Measurements from ENCODE around the gene PORCN. TPM values are rescaled to one million over a fixed set of nuclear protein-coding genes. Genes with fewer than 3 reads are reported as not detected.
"Not testable (repeated sequence)": the region's sequence is repeated elsewhere in the genome, so short reads cannot be mapped to it uniquely, and the experiment has no call there.

The PORCN gene
- total and polyA plus RNA-seq, 9 donors: 7.6 to 13.9 (median 9.9) TPM

DNA sequence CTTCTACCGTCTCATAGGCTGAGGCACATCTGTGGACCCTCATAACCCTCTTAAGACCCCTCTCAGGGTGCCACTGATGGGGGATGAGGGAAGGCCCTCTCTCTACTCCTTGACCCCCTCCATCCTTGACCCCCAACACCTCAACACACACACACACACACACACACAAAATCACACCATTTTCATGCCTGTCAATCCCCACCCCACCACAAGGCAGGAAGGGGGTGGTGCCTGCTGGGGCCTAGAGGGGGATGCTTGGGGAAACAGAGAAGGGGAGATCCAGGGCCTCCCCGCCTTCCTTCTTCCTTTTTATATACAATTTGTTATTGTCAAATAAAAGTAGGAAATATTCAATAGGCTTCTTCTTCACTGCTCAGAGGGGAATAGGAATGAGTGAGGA lies 11.7 kb downstream of the PORCN start:
- H3K4me1 ChIP-seq (ENCODE audit: insufficient read depth): no peaks in the 10 kb centered on the region
- no peaks in the 10 kb centered on the region for H3K27me3 ChIP-seq
- no peaks in the 10 kb centered on the region for H3K9me3 ChIP-seq
- H3K27ac ChIP-seq: no peak overlapping the region
- peak in 1 of 5 donors; percentile 7 for DNase-seq
- no peak overlapping the region for H3K4me3 ChIP-seq
- TF ChIP-seq POLR2A (IDR thresholded peaks at IDR 0.05) (no peak), EP300 (IDR thresholded peaks at IDR 0.05) (no peak)
- TF ChIP-seq, protein P1, sequence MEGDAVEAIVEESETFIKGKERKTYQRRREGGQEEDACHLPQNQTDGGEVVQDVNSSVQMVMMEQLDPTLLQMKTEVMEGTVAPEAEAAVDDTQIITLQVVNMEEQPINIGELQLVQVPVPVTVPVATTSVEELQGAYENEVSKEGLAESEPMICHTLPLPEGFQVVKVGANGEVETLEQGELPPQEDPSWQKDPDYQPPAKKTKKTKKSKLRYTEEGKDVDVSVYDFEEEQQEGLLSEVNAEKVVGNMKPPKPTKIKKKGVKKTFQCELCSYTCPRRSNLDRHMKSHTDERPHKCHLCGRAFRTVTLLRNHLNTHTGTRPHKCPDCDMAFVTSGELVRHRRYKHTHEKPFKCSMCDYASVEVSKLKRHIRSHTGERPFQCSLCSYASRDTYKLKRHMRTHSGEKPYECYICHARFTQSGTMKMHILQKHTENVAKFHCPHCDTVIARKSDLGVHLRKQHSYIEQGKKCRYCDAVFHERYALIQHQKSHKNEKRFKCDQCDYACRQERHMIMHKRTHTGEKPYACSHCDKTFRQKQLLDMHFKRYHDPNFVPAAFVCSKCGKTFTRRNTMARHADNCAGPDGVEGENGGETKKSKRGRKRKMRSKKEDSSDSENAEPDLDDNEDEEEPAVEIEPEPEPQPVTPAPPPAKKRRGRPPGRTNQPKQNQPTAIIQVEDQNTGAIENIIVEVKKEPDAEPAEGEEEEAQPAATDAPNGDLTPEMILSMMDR (IDR thresholded peaks at IDR 0.05): no peak
- no peaks in the 10 kb centered on the region for H3K36me3 ChIP-seq
- intact Hi-C loops (cut with DNase I): no loop called here
- WGBS, 3 donors: 79 to 98% (median 88%) methylated on average over 2 of the region's 2 CpGs

DNA sequence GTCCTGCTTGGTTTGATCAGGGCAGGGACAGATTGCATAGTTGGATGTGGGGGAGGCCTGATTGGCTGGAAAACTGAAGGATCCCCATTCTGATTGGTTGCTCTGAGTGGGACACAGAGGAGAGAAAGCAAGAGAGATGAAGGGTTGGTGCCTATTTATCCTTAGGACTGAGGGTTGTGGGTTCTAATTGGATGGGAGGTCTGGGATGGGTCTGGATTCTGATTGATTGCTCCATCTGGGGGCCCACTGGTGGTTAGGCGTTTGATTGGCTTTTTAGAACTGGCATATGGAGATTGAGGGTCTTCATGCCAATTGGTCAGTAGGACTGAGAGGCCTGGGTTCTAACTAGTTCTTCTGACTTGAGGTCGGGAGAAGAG lies 12.2 kb downstream of the PORCN start:
- Histone ChIP-seq H3K36me3 (no peaks in the 10 kb centered on the region), H3K27ac (no peak overlapping the region), H3K4me1 (ENCODE audit: insufficient read depth) (no peaks in the 10 kb centered on the region), H3K27me3 (no peaks in the 10 kb centered on the region), H3K9me3 (no peaks in the 10 kb centered on the region), H3K4me3 (peak overlapping the region; percentile 54)
- no peak for DNase-seq
- intact Hi-C loops (cut with DNase I): no loop called here
- 42 to 61% (median 45%) methylated on average over 2 of the region's 2 CpGs for WGBS, 3 donors
- TF ChIP-seq, protein P1 (IDR thresholded peaks at IDR 0.05): no peak
- no peak for TF ChIP-seq EP300 (IDR thresholded peaks at IDR 0.05)
- no peak for TF ChIP-seq POLR2A (IDR thresholded peaks at IDR 0.05)

- Histone ChIP-seq H3K9me3 (no peaks in the 10 kb centered on the region), H3K36me3 (no peaks in the 10 kb centered on the region), H3K4me3 (peak within 1 kb of the TSS; percentile 54), H3K4me1 (ENCODE audit: insufficient read depth) (no peaks in the 10 kb centered on the region), H3K27ac (peak within 1 kb of the TSS in 1 of 2 donors; percentile 53), H3K27me3 (no peaks in the 10 kb centered on the region)
- WGBS, 3 donors: 31 to 52% (median 52%) methylated on average over 65 to 66 of the region's 66 CpGs
- peak; percentile 27 for TF ChIP-seq POLR2A (IDR thresholded peaks at IDR 0.05)
- TF ChIP-seq EP300 (IDR thresholded peaks at IDR 0.05): no peak
- intact Hi-C loops (cut with DNase I): no loop called here
- peak; percentile 84 to 91 (median 85) for DNase-seq
These were observed 12.8 kb downstream of the PORCN start, which contains the start of gene EBP for GRCh38 chrX:48521353-48522243. Gene EBP (plus strand): TSS chrX:48521808. CDS start chrX:48523772, 1,964 bp downstream.

DNA sequence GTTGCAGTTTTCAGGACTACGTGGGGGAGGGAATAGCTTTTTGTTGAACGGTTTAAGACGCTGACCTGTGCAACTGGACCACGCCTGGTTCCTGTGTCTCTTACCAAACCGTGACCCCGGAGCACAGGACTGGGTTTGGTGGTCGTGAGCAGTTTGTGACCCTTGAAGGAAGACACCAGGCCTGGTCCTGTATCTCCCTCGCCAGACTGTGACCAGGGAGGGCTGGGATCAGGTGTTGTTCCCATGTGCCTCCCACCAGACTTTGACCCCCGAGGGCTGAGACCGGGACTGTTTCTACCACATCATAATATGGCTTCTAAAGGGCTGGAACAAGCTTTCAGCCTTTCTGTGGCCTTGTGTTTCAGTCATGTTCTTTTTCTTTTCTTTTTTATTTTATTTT lies 13.5 kb downstream of the PORCN start:
- no peak overlapping the region for H3K27ac ChIP-seq
- H3K27me3 ChIP-seq: no peaks in the 10 kb centered on the region
- DNase-seq: no peak
- H3K4me3 ChIP-seq: peak overlapping the region; percentile 54
- H3K36me3 ChIP-seq: no peaks in the 10 kb centered on the region
- no peak for TF ChIP-seq POLR2A (IDR thresholded peaks at IDR 0.05)
- TF ChIP-seq EP300 (IDR thresholded peaks at IDR 0.05): no peak
- TF ChIP-seq, protein P1 (IDR thresholded peaks at IDR 0.05): no peak
- H3K4me1 ChIP-seq (ENCODE audit: insufficient read depth): no peaks in the 10 kb centered on the region
- 29 to 42% (median 35%) methylated on average over 10 of the region's 10 CpGs for WGBS, 3 donors
- H3K9me3 ChIP-seq: no peaks in the 10 kb centered on the region
- intact Hi-C loops (cut with DNase I): no loop called here

DNA sequence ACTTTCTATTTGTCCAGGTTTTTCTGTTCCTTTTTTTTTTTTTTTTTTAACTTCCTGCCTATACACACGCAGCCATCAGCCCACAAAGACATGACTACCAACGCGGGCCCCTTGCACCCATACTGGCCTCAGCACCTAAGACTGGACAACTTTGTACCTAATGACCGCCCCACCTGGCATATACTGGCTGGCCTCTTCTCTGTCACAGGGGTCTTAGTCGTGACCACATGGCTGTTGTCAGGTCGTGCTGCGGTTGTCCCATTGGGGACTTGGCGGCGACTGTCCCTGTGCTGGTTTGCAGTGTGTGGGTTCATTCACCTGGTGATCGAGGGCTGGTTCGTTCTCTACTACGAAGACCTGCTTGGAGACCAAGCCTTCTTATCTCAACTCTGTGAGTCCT lies 14.9 kb downstream of the PORCN start:
- Histone ChIP-seq H3K4me3 (no peak overlapping the region), H3K27me3 (no peaks in the 10 kb centered on the region), H3K27ac (no peak overlapping the region), H3K4me1 (ENCODE audit: insufficient read depth) (no peaks in the 10 kb centered on the region), H3K36me3 (no peaks in the 10 kb centered on the region), H3K9me3 (no peaks in the 10 kb centered on the region)
- intact Hi-C loops (cut with DNase I): no loop called here
- WGBS, 3 donors: 86 to 91% (median 87%) methylated on average over 12 of the region's 12 CpGs
- no peak for TF ChIP-seq EP300 (IDR thresholded peaks at IDR 0.05)
- TF ChIP-seq, protein P1 (IDR thresholded peaks at IDR 0.05): no peak
- no peak for TF ChIP-seq POLR2A (IDR thresholded peaks at IDR 0.05)
- DNase-seq: peak in 1 of 5 donors; percentile 22

- intact Hi-C loops (cut with DNase I); H3K27me3 ChIP-seq; H3K27ac ChIP-seq; H3K4me1 ChIP-seq (ENCODE audit: insufficient read depth); H3K4me3 ChIP-seq; H3K9me3 ChIP-seq; H3K36me3 ChIP-seq: not testable (repeated sequence)
- 82 to 86% (median 85%) methylated on average over 8 of the region's 8 CpGs for WGBS, 3 donors
- peak in 1 of 5 donors; percentile 4 for DNase-seq
These were observed 17.1 kb downstream of the PORCN start for GRCh38 chrX:48525853-48526252.

All from ovary (tissue), 9 donors.